ENCODE measurements around the gene LZTR1.

LZTR1 gene

GRCh38 chr22:21009638-21010425 lies 27.7 kb downstream of the LZTR1 start:
- Histone ChIP-seq H3K4me3 (ENCODE audit: insufficient read depth, low read depth, low read length) (no peak overlapping the region), H3K9me3 (ENCODE audit: control insufficient read depth, low read length) (no peaks in the 10 kb centered on the region), H3K27ac (ENCODE audit: insufficient read depth, low read depth, low read length, poor library complexity, severe bottlenecking) (no peak overlapping the region), H3K4me1 (ENCODE audit: control insufficient read depth, insufficient read depth, low read length) (peaks cover 15% of the 10 kb centered on the region), H3K36me3 (ENCODE audit: control insufficient read depth, insufficient read depth, low read length) (no peaks in the 10 kb centered on the region), H3K27me3 (ENCODE audit: control insufficient read depth, insufficient read depth, low read length, poor library complexity, severe bottlenecking) (no peaks in the 10 kb centered on the region)
- 72 to 76% methylated on average over 10 of the region's 10 CpGs for WGBS, 2 experiments

GRCh38 chr22:21010426-21011113 lies 28.5 kb downstream of the LZTR1 start:
- Histone ChIP-seq H3K36me3 (ENCODE audit: control insufficient read depth, insufficient read depth, low read length) (no peaks in the 10 kb centered on the region), H3K4me1 (ENCODE audit: control insufficient read depth, insufficient read depth, low read length) (peaks cover 23% of the 10 kb centered on the region), H3K9me3 (ENCODE audit: control insufficient read depth, low read length) (no peaks in the 10 kb centered on the region), H3K27ac (ENCODE audit: insufficient read depth, low read depth, low read length, poor library complexity, severe bottlenecking) (no peak overlapping the region), H3K27me3 (ENCODE audit: control insufficient read depth, insufficient read depth, low read length, poor library complexity, severe bottlenecking) (no peaks in the 10 kb centered on the region), H3K4me3 (ENCODE audit: insufficient read depth, low read depth, low read length) (no peak overlapping the region)
- WGBS, 2 experiments = 85 to 89% methylated on average over 3 of the region's 3 CpGs

GRCh38 chr22:21012446-21013407 lies 30.6 kb downstream of the LZTR1 start:
- H3K4me1 ChIP-seq (ENCODE audit: control insufficient read depth, insufficient read depth, low read length) = peaks cover 29% of the 10 kb centered on the region
- H3K27ac ChIP-seq (ENCODE audit: insufficient read depth, low read depth, low read length, poor library complexity, severe bottlenecking) = no peak overlapping the region

GRCh38 chr22:21013657-21014201 lies 31.6 kb downstream of the LZTR1 start:
- H3K36me3 ChIP-seq (ENCODE audit: control insufficient read depth, insufficient read depth, low read length) = no peaks in the 10 kb centered on the region
- 4 to 5% methylated on average over 24 of the region's 24 CpGs for WGBS, 2 experiments
- H3K4me3 ChIP-seq (ENCODE audit: insufficient read depth, low read depth, low read length) = peak overlapping the region; percentile 69
- peaks cover 29% of the 10 kb centered on the region for H3K4me1 ChIP-seq (ENCODE audit: control insufficient read depth, insufficient read depth, low read length)
- H3K9me3 ChIP-seq (ENCODE audit: control insufficient read depth, low read length) = no peaks in the 10 kb centered on the region
- H3K27me3 ChIP-seq (ENCODE audit: control insufficient read depth, insufficient read depth, low read length, poor library complexity, severe bottlenecking) = no peaks in the 10 kb centered on the region
- H3K27ac ChIP-seq (ENCODE audit: insufficient read depth, low read depth, low read length, poor library complexity, severe bottlenecking) = peak overlapping the region; percentile 93

More at GRCh38 chr22:21012446-21013407, 30.6 kb downstream of the LZTR1 start:
- Histone ChIP-seq H3K27me3 (ENCODE audit: control insufficient read depth, insufficient read depth, low read length, poor library complexity, severe bottlenecking) (no peaks in the 10 kb centered on the region), H3K4me3 (ENCODE audit: insufficient read depth, low read depth, low read length) (peak overlapping the region; percentile 69), H3K9me3 (ENCODE audit: control insufficient read depth, low read length) (no peaks in the 10 kb centered on the region), H3K36me3 (ENCODE audit: control insufficient read depth, insufficient read depth, low read length) (no peaks in the 10 kb centered on the region)
- WGBS, 2 experiments = 91 to 93% methylated on average over 14 of the region's 14 CpGs

GRCh38 chr22:21014202-21014725 lies 32.2 kb downstream of the LZTR1 start:
- H3K4me3 ChIP-seq (ENCODE audit: insufficient read depth, low read depth, low read length) = peak overlapping the region; percentile 69
- no peaks in the 10 kb centered on the region for H3K36me3 ChIP-seq (ENCODE audit: control insufficient read depth, insufficient read depth, low read length)
- H3K4me1 ChIP-seq (ENCODE audit: control insufficient read depth, insufficient read depth, low read length) = peaks cover 29% of the 10 kb centered on the region
- no peaks in the 10 kb centered on the region for H3K27me3 ChIP-seq (ENCODE audit: control insufficient read depth, insufficient read depth, low read length, poor library complexity, severe bottlenecking)
- WGBS, 2 experiments = 3% methylated on average over 40 of the region's 40 CpGs
- peak overlapping the region; percentile 93 for H3K27ac ChIP-seq (ENCODE audit: insufficient read depth, low read depth, low read length, poor library complexity, severe bottlenecking)
- H3K9me3 ChIP-seq (ENCODE audit: control insufficient read depth, low read length) = no peaks in the 10 kb centered on the region

- Histone ChIP-seq H3K9me3 (ENCODE audit: control insufficient read depth, low read length) (no peaks in the 10 kb centered on the region), H3K36me3 (ENCODE audit: control insufficient read depth, insufficient read depth, low read length) (no peaks in the 10 kb centered on the region), H3K27me3 (ENCODE audit: control insufficient read depth, insufficient read depth, low read length, poor library complexity, severe bottlenecking) (no peaks in the 10 kb centered on the region), H3K4me1 (ENCODE audit: control insufficient read depth, insufficient read depth, low read length) (peaks cover 29% of the 10 kb centered on the region), H3K4me3 (ENCODE audit: insufficient read depth, low read depth, low read length) (peak within 1 kb of the TSS; percentile 69), H3K27ac (ENCODE audit: insufficient read depth, low read depth, low read length, poor library complexity, severe bottlenecking) (peak within 1 kb of the TSS; percentile 93)
- 52 to 54% methylated on average over 12 of the region's 12 CpGs for whole genome bisulfite sequencing, 2 experiments
These were observed 32.8 kb downstream of the LZTR1 start, which contains the start of gene P2RX6 for GRCh38 chr22:21014726-21015465. P2RX6 (plus strand) TSS chr22:21015165; CDS start chr22:21015175, 10 bp downstream.

GRCh38 chr22:21015466-21016006 lies 33.4 kb downstream of the LZTR1 start:
- H3K9me3 ChIP-seq (ENCODE audit: control insufficient read depth, low read length) = no peaks in the 10 kb centered on the region
- peak overlapping the region; percentile 91 for H3K27ac ChIP-seq (ENCODE audit: insufficient read depth, low read depth, low read length, poor library complexity, severe bottlenecking)
- no peaks in the 10 kb centered on the region for H3K27me3 ChIP-seq (ENCODE audit: control insufficient read depth, insufficient read depth, low read length, poor library complexity, severe bottlenecking)
- peak overlapping the region; percentile 69 for H3K4me3 ChIP-seq (ENCODE audit: insufficient read depth, low read depth, low read length)
- H3K4me1 ChIP-seq (ENCODE audit: control insufficient read depth, insufficient read depth, low read length) = peaks cover 29% of the 10 kb centered on the region
- 81 to 82% methylated on average over 10 of the region's 10 CpGs for WGBS, 2 experiments
- no peaks in the 10 kb centered on the region for H3K36me3 ChIP-seq (ENCODE audit: control insufficient read depth, insufficient read depth, low read length)

- no peaks in the 10 kb centered on the region for H3K36me3 ChIP-seq (ENCODE audit: control insufficient read depth, insufficient read depth, low read length)
- no peaks in the 10 kb centered on the region for H3K27me3 ChIP-seq (ENCODE audit: control insufficient read depth, insufficient read depth, low read length, poor library complexity, severe bottlenecking)
- no peaks in the 10 kb centered on the region for H3K9me3 ChIP-seq (ENCODE audit: control insufficient read depth, low read length)
- no peak overlapping the region for H3K27ac ChIP-seq (ENCODE audit: insufficient read depth, low read depth, low read length, poor library complexity, severe bottlenecking)
- 91 to 92% methylated on average over 13 of the region's 13 CpGs for WGBS, 2 experiments
- H3K4me1 ChIP-seq (ENCODE audit: control insufficient read depth, insufficient read depth, low read length) = peaks cover 29% of the 10 kb centered on the region
- H3K4me3 ChIP-seq (ENCODE audit: insufficient read depth, low read depth, low read length) = no peak overlapping the region
These were observed 34.7 kb downstream of the LZTR1 start for GRCh38 chr22:21016644-21017420.
